ENCODE data around the gene DMD.

GRCh38 chrX:31420302-31420701 is 1791.0 kb downstream of the DMD start:
- TF ChIP-seq, protein P1, sequence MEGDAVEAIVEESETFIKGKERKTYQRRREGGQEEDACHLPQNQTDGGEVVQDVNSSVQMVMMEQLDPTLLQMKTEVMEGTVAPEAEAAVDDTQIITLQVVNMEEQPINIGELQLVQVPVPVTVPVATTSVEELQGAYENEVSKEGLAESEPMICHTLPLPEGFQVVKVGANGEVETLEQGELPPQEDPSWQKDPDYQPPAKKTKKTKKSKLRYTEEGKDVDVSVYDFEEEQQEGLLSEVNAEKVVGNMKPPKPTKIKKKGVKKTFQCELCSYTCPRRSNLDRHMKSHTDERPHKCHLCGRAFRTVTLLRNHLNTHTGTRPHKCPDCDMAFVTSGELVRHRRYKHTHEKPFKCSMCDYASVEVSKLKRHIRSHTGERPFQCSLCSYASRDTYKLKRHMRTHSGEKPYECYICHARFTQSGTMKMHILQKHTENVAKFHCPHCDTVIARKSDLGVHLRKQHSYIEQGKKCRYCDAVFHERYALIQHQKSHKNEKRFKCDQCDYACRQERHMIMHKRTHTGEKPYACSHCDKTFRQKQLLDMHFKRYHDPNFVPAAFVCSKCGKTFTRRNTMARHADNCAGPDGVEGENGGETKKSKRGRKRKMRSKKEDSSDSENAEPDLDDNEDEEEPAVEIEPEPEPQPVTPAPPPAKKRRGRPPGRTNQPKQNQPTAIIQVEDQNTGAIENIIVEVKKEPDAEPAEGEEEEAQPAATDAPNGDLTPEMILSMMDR (IDR thresholded peaks at IDR 0.05): no peak
- no peak for TF ChIP-seq POLR2A (IDR thresholded peaks at IDR 0.05)
